Suprapubic skin (tissue), 4 donors: ENCODE data around the gene RBM33.

Experiments used
- CTCF ChIP-seq, 2 donors: fragments of 200-600 bp in 1 of 2; fragments of 450-650 bp in 1 of 2; sonication (generic) in 1 of 2; IDR thresholded peaks; one replicate each; pipeline ENCODE4 v1.5.1; 2016 to 2019; ENCODE audit warnings: antibody characterized with exemption in 2 of 2, mild to moderate bottlenecking in 1 of 2, moderate library complexity in 1 of 2
- EP300 ChIP-seq: sonication (generic); formaldehyde crosslinking; IDR thresholded peaks from one replicate; pipeline ENCODE4 v1.6.1; 2017; ENCODE audit warnings: antibody characterized with exemption
- POLR2A ChIP-seq, 2 donors: fragments of 450-650 bp; IDR thresholded peaks; one replicate each; pipeline ENCODE4 v1.6.1; 2017; ENCODE audit warnings: antibody characterized with exemption in 2 of 2, mild to moderate bottlenecking in 2 of 2, moderate library complexity in 2 of 2
- POLR2AphosphoS5 ChIP-seq, 3 donors: sonication (generic); formaldehyde crosslinking; IDR thresholded peaks; one replicate each; pipeline ENCODE4 v1.6.1; 2017; ENCODE audit warnings: antibody characterized with exemption in 3 of 3

DNA sequence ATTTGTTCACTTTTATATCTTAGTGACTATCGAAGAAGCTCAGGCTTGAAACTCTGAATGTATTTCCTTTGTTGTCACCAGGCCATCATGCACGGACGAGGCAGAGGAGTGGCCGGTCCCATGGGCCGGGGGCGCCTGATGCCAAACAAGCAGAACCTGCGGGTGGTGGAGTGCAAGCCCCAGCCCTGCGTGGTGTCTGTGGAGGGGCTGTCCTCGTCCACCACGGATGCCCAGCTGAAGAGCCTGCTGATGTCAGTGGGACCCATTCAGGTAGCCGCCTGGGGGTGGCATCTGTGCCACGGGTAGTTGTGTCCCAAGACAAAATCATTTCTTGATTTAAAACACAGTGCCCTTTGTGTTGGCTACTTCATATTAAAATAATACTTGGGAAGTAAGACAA lies 121.9 kb downstream of the RBM33 start:
- TF ChIP-seq CTCF (IDR thresholded peaks at IDR 0.05) (no peak), POLR2AphosphoS5 (IDR thresholded peaks at IDR 0.05) (no peak), POLR2A (IDR thresholded peaks at IDR 0.05) (no peak), EP300 (no peak)
